ENCODE measurements around the gene WDFY4.
A peak's percentile ranks its signal among the peaks of the same experiment; 100 is the strongest.

WDFY4 gene

DNA sequence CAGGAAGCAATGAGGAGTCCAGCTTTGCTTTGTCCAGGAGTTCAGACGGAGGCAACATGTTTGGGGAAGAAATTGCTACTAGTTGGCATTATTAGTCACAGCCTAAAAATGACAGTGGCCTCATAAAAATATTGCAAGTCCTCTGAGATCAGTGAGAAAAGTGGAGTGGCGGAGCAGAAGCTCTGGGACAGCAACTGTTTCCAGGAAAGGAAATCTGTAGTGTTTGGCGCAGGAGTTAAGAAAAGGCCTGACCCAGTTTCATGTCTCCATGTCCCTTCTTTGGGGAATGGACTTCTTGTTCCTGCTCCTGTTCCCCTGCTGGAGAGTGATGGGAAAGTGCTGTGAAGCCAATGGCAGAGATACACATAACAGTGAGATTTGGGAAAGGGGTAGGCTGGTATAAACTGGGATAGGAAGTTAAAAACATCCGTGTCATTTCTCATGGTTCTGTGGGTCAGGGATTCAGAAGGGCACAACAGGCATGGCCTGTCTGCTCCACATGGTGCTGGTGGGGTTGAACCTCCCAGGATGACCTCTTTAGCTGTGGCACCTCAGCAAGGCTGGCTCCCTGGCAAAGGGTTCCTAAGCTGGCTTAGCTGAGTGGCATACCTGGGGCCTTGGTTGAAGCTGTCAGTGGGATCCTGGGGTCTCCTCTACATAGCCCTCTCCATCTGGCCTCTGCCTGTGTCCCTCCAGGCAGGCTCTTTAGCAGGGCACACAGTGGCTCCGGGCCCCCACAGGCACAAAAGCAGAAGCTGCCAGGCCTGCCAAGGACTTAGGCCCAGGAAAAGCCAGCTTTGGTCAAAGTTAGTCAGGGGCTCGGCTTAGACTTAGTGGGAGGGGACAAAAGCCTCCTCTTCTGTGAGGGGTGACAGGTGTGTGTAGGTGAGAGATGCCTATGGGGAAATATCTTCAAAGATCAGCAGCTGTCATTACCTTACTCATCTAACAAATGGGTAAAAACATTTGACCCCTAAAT is 77.7 kb downstream of the WDFY4 start:
- TF ChIP-seq, protein P1, sequence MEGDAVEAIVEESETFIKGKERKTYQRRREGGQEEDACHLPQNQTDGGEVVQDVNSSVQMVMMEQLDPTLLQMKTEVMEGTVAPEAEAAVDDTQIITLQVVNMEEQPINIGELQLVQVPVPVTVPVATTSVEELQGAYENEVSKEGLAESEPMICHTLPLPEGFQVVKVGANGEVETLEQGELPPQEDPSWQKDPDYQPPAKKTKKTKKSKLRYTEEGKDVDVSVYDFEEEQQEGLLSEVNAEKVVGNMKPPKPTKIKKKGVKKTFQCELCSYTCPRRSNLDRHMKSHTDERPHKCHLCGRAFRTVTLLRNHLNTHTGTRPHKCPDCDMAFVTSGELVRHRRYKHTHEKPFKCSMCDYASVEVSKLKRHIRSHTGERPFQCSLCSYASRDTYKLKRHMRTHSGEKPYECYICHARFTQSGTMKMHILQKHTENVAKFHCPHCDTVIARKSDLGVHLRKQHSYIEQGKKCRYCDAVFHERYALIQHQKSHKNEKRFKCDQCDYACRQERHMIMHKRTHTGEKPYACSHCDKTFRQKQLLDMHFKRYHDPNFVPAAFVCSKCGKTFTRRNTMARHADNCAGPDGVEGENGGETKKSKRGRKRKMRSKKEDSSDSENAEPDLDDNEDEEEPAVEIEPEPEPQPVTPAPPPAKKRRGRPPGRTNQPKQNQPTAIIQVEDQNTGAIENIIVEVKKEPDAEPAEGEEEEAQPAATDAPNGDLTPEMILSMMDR (IDR thresholded peaks at IDR 0.05; ENCODE audit: borderline replicate concordance, insufficient read depth, low read depth, low read length) = no peak
- no peak overlapping the region for H3K4me3 ChIP-seq (ENCODE audit: low read depth, low read length)

DNA sequence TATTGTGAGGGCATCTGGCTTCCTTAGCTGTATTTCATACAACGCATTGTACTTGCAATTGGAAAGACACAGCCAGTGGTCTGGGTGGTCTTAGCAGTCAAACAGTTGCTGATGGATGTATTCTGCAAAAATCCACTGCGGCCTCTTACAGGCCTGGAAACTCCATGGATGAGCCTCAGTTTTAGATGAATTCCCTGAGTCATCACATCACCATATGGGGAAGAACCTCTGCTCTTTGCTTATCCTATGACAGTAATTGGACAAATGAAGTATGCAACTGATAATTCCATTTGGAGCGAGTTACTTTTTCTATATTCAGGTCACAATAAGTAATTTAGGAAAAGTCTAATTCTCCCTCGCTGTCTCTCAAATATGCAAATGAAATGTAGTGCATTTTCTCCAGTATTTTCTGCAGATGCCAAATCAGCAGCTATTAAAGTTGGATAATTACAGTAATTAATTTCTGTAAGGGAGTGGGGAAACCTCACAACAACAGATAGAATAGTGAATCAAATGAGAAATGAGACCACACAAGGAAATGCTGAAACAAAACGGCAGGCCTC is 78.8 kb downstream of the WDFY4 start:
- H3K4me3 ChIP-seq (ENCODE audit: low read depth, low read length) = no peak overlapping the region
- TF ChIP-seq, protein P1 (IDR thresholded peaks at IDR 0.05; ENCODE audit: borderline replicate concordance, insufficient read depth, low read depth, low read length) = no peak

DNA sequence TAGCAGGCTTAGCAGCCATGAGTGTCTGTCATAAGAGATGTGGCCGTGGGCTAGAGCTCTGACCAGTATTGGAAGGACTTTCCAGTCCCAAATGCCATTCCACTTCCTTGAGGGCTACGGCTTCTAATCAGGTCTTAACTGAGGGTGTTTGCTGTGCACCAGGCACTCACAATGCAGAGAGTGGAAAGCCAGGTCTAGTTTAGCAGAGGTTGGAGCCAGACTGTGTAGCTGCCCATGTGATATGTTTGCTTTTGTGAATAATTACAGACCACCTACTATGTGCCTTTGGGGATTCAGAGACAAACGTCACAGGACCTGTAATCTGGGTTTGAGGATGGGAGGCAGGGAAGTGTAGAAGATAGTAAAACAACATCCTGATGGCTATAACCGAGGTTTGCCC is 79.8 kb downstream of the WDFY4 start:
- TF ChIP-seq, protein P1 (IDR thresholded peaks at IDR 0.05; ENCODE audit: borderline replicate concordance, insufficient read depth, low read depth, low read length) = no peak
- no peak overlapping the region for H3K4me3 ChIP-seq (ENCODE audit: low read depth, low read length)

DNA sequence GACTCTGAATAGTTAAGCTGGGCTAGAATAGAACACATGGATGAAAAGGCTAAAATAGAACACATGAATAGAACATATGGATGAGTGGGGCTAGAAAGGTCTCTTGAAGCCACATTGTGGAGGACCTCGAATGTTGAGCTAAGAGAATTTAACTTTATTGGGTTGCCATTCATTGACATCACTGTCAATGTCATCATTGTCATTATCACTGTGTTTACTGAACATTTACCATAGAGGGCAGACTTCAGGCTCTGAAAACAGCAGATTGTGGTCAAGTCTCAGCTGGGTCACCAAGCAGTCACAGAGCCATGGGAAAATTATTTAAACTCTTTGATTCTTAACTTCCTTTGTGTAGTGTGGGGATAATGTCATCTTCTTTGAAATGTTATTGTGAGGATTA is 80.4 kb downstream of the WDFY4 start:
- TF ChIP-seq, protein P1 (IDR thresholded peaks at IDR 0.05; ENCODE audit: borderline replicate concordance, insufficient read depth, low read depth, low read length) = 0 out of 2 replicates have a peak, but pooled peaks have one; percentile 3
- H3K4me3 ChIP-seq (ENCODE audit: low read depth, low read length) = no peak overlapping the region

DNA sequence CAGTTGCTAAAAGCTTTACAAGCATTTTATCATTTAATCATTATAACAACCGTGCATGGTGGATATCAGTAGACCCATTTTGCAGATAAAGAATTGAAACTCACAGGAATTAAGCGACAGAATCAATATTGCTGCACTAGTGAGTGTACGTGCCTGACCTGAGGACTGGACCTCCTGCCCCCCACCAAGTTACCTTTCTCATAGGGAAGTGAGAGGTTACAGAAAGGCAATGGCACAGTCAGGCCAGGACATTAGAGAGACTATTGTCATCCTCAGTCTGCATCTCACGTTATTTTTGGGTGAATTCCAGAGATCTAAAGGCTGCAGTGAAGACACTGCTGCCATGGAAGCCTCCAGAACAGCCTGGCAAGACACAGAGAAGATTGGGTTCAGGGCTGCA is 80.9 kb downstream of the WDFY4 start:
- TF ChIP-seq, protein P1 (IDR thresholded peaks at IDR 0.05; ENCODE audit: borderline replicate concordance, insufficient read depth, low read depth, low read length) = no peak
- H3K4me3 ChIP-seq (ENCODE audit: low read depth, low read length) = no peak overlapping the region

DNA sequence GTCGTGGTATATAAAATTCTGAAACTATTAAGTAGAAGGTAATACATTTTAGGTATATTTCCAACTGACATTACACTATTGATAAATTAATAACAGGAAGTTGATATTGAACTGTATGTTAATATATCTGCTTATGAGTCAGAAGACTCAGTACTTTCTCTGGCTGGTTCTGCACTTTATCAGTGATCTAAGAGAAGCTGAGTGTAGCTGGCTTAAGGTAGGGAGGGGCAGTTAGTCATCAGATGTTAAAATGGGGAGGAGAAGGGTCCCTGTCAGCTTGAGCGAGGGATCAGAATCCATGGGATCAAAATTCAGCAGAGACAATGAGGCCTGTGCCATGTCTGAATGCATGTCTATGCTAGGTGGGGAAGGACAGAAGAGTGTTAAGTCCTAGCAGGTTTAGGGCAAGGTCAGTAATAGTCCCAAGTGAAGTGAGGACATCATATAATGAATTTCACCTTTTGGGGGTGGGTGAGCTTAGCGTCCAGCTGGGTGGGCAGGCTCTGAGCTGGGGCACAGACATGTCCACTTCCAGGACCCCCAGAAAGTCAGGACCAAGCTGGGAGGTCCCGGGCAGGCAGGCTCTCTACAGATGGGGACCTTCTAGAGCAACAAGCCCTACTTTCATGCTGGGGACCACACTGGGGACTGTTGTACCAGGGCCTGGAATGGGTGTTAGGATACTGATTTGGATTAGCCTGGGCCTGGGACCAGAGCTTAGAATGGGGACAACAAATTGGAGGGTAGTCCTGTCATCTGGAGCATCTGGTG is 82.9 kb downstream of the WDFY4 start:
- H3K4me3 ChIP-seq (ENCODE audit: low read depth, low read length) = no peak overlapping the region
- TF ChIP-seq, protein P1 (IDR thresholded peaks at IDR 0.05; ENCODE audit: borderline replicate concordance, insufficient read depth, low read depth, low read length) = no peak

Data from GM12875 (cell line).